Kidney glomerular epithelial cell (primary cell): Measurements from ENCODE around the gene CFAP119.

Experiments
- DNase-seq: peaks from one replicate; lab custom pipeline; 2025; lab: John Stamatoyannopoulos, UW

Gene CFAP119

DNA sequence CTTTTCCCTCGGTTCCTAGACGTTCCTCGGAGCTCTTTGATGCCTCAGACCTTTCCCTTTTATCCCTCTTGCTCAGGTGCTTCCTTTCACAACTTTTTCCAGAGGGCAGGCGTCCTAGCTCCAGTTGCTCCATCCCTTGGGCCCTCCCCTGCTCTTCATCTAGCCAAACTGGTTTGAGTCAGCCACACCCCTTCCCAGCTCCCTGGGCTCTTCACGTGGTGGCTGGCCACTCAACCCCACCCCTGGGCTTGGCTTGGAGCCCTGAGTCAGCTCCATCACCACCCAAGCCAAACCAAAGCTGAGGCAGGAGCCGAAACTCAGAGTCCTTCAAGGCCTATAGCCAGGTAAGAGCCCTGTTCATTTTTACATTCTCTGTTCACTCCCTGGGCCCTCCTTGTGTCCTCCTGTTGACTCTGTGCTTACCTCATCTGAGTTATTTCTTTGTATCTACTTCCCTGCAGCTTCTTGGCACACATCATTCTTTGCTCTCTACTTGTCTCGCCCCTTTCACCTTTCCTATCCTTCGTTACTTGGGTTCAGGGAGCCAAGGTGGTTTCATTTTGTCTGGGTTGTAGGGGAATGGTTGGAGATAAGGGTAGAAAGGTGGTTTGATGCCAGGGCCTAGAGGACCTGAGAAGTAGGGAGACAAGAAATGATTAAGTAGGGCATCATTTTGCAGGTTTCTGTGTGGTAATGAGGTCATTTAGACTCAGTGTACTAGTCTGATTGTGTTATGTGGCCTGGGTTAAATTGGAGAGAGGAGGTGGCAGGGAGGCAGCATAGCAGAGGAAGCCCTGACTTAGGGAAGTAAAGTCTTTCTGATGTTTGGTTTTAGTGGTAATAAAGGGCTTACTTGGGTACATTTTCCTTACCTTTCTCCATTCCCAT lies 21.3 kb downstream of the CFAP119 start:
- peak; percentile 35 for DNase-seq

DNA sequence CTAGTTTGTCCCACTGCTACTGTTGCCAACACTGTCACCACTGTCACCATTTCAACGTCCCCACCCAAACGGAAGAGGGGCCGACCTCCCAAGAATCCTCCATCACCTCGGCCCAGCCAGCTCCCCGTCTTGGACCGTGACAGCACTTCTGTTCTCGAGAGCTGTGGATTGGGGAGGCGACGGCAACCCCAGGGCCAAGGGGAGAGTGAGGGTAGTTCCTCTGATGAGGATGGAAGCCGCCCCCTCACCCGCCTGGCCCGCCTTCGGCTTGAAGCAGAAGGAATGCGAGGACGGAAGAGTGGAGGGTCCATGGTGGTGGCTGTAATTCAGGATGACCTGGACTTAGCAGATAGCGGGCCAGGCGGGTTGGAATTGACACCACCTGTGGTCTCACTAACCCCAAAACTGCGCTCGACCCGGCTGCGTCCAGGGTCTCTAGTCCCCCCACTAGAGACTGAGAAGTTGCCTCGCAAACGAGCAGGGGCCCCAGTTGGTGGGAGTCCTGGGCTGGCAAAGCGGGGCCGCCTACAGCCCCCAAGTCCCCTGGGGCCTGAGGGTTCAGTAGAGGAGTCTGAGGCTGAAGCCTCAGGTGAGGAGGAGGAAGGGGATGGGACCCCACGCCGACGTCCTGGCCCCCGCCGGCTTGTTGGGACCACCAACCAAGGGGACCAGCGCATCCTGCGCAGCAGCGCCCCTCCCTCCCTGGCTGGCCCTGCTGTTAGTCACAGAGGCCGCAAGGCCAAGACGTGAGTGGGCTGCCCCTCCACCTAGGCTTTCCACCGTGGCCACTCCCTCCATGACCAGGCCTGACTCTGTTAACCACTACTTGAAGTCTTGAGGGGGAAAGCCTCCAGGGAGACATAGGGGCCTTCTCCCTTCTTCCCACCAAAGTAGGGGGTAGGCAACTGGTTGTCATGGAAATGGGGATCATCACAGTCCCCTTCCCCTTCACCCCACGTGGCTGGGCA lies 22.6 kb downstream of the CFAP119 start:
- no peak for DNase-seq

DNA sequence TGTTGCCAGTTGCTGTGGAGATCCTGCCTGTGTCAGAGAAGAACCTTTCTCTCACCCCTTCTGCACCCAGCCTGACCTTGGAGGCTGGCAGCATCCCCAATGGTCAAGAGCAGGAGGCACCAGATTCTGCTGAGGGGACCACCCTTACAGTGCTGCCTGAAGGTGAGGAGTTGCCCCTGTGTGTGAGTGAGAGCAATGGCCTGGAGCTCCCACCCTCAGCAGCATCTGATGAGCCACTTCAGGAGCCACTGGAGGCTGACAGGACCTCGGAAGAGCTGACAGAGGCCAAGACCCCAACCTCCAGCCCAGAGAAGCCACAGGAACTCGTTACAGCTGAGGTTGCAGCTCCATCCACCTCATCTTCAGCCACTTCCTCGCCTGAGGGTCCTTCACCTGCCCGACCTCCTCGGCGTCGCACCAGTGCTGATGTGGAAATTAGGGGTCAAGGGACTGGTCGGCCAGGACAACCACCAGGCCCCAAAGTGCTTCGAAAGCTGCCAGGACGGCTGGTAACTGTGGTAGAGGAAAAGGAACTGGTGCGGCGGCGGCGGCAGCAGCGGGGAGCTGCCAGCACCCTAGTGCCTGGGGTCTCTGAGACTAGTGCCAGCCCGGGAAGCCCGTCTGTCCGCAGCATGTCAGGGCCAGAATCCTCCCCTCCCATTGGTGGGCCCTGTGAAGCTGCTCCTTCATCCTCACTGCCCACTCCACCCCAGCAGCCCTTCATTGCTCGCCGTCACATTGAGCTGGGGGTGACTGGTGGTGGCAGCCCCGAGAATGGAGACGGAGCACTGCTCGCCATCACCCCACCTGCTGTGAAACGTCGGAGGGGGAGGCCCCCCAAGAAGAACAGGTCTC lies 23.8 kb downstream of the CFAP119 start:
- DNase-seq, result no peak

DNA sequence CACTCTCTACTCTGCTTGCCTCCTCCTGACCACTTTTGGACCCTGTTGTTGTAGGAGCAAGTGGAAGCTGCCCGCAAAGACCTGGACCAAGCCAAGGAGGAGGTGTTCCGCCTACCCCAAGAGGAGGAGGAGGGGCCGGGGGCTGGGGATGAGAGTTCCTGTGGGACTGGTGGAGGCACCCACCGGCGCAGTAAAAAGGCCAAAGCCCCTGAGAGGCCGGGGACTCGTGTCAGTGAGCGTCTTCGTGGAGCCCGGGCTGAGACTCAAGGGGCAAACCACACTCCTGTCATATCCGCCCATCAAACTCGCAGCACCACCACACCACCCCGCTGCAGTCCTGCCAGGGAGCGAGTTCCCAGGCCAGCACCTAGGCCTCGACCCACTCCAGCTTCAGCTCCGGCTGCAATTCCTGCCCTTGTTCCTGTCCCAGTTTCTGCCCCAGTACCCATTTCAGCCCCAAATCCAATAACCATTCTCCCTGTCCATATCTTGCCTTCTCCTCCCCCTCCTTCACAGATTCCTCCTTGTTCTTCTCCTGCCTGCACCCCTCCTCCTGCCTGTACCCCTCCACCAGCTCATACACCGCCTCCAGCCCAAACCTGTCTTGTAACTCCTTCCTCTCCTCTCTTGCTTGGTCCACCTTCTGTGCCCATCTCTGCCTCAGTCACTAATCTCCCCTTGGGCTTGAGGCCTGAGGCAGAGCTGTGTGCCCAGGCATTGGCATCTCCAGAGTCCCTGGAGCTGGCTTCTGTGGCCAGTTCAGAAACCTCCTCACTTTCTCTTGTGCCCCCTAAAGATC lies 24.7 kb downstream of the CFAP119 start:
- no peak for DNase-seq

DNA sequence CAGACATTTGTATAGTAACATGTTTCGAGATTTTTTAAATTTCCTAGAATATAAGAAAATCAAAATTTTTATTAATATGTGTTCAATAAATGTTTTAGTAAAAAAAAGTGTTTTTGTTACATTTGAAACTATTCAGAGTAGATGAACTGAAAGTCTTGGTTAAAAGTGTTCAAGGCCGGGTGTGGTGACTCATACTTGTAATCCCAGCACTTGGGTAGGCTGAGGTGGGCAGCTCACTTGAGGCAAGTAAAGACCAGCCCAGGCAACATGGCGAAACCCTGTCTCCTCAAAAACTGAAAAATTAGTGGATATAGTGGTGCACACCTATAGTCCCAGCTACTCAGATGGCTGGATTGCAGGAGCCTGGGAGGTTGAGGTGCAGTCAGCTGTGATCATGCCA lies 30.5 kb downstream of the CFAP119 start:
- no peak for DNase-seq

DNA sequence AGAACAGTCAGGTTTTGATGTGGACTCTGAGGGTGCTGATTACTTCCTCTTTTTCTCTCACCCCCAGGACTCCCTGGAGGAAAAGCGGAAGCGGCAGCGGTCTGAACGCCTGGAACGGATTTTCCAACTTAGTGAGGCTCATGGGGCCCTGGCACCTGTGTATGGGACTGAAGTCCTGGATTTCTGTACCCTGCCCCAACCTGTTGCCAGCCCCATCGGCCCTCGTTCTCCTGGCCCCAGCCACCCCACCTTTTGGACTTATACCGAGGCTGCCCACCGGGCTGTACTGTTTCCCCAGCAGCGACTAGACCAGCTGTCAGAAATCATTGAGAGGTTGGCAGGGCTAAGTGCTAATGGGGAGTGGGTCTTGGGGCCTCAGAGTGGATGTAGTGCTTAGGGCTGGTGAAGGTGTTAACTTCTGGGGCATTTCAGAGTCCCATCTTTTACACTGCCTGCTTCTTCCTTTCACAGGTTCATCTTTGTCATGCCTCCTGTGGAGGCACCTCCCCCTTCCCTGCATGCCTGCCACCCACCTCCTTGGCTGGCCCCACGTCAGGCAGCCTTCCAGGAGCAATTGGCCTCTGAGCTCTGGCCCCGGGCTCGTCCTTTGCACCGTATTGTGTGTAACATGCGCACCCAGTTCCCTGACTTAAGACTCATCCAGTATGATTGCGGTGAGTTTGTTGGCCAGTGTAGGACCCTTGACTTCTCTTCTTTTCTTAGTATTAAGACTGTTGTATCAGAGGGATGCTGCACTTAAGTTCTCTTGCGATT lies 32.8 kb downstream of the CFAP119 start:
- no peak for DNase-seq

DNA sequence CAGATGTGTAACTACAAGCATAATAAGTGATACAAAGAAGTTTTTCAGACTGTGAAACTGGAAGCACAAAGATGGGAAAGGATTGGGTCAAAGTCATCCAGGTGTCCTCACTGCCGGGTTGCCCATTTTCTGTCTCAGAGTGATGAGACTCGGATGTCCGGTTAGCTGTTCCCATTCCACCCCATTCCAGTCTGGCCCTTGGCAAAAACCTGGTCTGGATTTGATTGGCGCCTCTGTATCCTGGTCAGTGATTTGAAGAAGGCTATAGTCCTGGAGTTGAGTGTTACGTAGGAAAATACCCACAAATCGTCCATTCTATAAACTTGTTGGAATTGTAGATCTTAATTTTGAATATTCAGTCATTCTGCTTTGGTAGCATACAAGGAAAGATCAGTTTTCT lies 33.5 kb downstream of the CFAP119 start:
- no peak for DNase-seq

DNA sequence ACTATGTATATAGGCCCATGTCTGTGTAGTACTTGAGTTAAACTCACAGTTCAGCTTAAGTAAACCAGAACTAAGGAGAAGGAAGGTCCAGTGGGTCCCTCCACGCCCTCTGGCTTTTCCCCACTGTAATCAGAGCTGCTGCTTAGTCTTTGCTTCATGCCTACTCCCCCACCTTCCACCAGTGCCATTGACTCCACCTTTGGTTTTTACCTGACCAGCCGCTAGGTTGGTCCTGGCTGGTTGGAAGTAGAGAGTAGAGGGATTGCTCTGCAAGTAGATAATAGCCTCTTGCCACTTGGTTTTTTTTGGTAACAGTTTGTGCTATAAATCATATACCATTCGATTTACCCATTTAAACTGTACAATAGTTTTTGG lies 36.5 kb downstream of the CFAP119 start:
- no peak for DNase-seq

DNA sequence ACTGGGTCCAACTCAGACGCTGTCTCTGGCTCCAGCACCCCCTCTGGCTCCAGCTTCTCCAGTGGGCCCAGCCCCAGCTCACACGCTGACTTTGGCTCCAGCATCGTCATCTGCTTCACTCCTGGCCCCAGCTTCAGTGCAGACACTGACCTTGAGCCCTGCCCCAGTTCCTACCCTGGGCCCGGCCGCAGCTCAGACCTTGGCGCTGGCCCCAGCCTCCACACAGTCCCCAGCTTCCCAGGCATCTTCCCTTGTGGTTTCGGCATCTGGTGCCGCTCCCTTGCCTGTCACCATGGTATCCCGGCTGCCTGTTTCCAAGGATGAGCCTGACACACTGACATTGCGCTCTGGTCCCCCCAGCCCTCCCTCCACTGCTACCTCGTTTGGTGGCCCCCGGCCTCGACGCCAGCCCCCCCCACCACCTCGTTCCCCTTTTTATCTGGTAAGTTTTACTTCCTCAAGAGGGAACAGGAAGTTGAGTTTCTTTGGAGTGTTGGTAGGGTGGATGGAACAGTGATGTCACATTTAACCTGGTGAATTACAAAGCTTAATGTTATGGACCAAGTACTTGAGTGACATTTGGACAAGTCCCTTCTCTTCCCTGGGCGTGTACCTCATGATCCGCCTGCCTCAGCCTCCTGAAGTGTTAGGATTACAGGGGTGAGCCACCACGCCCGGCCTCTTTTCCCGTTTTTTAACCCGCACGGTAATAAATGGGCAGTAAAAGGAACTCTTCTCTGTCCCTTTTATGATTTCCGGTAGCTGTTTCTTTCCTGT lies 37.0 kb downstream of the CFAP119 start:
- no peak for DNase-seq

DNA sequence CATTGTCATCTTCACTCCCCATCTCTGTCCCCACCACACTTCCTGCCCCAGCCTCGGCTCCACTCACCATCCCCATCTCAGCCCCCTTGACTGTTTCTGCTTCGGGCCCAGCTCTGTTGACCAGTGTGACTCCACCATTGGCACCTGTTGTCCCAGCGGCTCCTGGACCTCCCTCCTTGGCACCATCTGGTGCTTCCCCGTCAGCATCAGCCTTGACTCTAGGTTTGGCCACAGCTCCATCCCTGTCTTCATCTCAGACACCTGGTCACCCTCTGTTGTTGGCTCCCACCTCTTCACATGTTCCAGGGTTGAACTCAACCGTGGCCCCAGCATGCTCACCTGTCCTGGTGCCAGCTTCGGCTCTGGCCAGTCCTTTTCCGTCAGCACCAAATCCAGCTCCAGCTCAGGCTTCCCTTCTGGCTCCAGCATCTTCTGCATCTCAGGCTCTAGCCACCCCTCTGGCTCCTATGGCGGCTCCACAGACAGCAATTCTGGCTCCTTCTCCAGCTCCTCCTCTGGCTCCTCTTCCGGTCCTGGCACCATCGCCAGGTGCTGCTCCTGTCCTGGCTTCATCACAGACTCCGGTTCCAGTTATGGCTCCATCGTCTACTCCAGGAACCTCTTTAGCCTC lies 38.0 kb downstream of the CFAP119 start:
- no peak for DNase-seq

DNA sequence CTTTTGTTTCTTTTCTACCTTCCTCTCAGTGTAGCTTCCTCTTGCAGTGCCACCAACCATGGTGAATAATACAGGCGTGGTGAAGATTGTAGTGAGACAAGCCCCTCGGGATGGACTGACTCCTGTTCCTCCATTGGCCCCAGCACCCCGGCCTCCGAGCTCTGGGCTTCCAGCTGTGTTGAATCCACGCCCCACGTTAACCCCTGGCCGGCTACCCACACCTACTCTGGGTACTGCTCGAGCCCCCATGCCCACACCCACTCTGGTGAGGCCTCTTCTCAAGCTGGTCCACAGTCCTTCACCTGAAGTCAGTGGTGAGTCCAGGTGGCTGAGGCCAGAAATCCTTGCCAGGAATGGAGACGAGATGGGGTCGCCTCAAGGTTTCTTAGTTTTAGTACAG lies 38.9 kb downstream of the CFAP119 start:
- DNase-seq, result no peak

DNA sequence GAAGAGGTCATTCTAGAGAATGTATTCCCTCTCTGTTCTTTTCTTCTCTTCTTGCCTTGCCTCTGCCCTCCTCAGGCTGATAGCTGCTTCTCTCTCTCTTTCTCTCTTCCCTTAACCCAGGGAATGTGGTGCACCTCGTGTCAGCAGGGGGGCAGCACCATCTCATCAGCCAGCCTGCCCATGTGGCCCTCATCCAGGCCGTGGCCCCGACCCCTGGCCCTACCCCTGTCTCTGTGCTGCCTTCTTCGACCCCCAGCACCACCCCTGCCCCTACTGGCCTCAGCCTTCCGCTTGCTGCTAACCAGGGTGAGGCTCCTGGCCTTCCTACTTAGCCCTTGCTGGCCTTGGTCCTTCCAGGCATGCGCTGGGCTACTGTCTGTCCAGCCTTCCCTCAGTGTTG lies 39.4 kb downstream of the CFAP119 start:
- no peak for DNase-seq

DNA sequence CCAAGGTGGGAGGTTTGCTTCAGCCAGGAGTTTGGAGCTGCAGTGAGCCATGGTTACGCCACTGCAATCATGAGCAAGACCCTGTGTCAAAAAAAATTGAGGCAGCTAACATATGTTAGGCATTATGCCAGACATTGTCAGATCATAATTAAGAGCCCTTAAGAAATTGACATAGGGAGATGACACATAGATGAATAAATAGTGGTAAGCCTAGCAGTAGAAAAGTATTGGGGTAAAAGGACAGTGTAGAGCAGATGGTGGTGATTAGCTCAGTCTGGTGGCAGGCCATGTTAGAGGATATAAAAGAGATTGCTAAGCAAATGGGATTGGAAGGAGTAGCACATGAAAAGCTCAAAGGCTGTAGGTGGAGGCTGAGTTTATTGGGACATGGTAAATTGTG lies 40.3 kb downstream of the CFAP119 start:
- no peak for DNase-seq

DNA sequence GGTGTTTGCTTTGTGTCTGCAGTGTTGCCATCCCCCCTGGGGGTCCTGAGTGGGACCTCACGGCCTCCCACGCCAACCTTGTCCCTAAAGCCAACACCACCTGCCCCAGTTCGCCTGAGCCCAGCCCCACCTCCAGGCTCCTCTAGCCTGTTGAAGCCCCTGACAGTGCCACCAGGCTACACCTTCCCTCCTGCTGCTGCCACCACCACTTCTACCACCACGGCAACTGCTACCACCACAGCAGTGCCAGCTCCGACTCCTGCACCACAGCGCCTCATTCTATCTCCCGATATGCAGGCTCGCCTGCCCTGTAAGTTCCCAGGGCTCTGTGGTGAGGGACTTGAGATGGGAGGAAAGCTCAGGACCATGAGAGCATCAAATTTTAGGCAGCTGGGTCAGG lies 40.7 kb downstream of the CFAP119 start:
- no peak for DNase-seq

DNA sequence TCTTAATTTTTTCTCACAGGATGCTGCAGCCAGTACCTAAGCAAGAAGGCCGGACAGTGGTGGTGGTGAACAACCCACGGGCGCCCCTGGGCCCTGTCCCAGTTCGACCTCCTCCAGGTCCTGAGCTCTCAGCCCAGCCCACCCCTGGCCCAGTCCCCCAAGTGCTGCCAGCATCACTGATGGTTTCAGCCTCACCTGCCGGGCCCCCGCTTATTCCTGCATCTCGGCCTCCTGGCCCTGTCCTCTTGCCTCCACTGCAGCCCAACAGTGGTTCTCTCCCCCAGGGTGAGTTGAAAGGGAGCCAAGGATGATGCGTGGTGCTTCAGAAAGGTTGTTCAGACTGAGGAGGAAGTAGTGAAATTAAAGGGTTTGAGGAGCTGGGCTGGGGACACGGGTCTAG lies 41.2 kb downstream of the CFAP119 start:
- DNase-seq, result no peak

DNA sequence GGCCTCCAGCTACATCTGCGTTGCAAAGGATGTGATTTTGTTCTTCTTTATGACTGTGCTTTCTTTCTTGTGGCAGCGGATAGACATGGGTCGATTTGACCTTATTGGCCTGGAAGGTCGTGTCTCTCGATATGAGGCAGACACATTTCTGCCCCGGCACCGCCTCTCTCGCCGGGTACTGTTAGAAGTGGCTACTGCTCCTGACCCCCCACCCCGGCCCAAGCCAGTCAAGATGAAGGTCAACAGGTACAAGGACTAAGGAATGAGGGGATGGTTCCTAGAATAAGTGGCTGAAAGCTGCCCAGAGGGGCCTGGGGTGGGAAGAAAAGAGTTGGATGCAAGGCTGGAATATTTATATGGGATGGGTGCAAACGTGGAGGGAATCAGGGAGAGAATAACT lies 41.8 kb downstream of the CFAP119 start:
- DNase-seq, result no peak

DNA sequence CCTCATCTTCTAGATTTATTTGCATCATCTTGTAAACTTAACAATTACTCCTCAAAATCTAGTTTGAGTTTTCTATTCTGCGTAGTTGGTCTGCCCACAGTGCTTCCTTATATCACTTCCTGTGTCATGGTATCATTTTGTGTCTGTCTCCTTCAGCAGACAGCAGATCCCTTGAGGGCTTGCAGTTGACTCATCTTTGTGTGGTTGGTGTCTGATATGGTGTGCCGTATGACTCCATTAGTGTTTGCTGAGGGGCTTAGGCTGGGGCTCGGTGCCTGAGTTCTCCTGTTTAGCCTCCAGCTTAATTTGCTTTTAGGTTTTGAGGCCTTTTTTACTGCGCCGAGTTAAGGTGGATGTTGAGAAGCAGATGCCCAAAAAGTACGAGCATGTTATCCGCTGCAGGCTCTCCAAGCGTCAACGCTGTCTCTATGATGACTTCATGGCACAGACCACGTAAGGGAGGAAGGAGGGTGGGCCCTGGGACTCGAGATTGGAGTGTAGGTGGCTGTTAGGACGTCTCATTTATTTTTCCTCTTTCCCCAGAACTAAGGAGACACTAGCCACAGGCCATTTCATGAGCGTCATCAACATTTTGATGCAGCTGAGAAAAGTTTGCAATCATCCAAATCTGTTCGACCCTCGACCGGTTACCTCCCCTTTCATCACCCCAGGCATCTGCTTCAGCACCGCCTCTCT lies 46.0 kb downstream of the CFAP119 start:
- no peak for DNase-seq

DNA sequence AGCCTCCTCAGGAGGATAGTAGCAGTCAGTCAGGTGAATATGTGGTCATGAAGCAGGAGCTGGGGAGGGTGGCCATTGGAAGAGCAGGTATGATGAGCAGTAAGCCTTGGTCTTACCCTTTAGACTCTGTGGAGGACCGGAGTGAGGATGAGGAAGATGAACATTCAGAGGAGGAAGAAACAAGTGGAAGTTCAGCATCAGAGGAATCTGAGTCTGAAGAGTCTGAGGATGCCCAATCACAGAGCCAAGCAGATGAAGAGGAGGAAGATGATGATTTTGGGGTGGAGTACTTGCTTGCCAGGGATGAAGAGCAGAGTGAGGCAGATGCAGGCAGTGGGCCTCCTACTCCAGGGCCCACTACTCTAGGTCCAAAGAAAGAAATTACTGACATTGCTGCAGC lies 50.1 kb downstream of the CFAP119 start:
- no peak for DNase-seq

DNA sequence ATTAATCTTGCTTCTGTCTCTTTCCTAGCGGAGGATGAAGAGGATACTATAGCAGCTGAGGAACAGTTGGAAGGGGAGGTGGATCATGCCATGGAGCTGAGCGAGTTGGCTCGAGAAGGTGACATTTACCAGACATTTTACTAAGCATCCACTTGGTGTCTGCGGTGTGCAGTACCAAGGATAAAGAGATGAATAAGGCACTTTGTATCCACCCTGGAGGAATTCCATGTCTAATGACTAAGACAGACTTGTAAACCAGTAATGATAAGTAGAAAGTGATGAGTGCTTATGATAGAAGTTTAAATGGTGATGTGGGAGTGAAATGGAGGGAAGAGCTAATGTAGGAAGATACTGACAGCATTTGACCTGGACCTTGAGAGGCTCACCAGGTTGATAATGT lies 50.9 kb downstream of the CFAP119 start:
- DNase-seq, result no peak
